SK-N-SH (cell line): ENCODE data around the gene DCAF6. TPM values are rescaled to one million over a fixed set of nuclear protein-coding genes. Genes with fewer than 3 reads are reported as not detected.
"Not testable (repeated sequence)": the region's sequence is repeated elsewhere in the genome, so short reads cannot be mapped to it uniquely, and the experiment has no call there.

ENCODE experiments used
- CTCF ChIA-PET: fragments of 300-600, 350-600 bp; formaldehyde crosslinking; extraction: SDS; loops from one replicate; lab custom pipeline; 2021; lab: Yijun Ruan, JAX
- POLR2A ChIA-PET: fragments of 350-600 bp; sonication (Branson Sonifier 250); formaldehyde crosslinking; extraction: SDS; loops from one replicate; lab custom pipeline; 2020; ENCODE audit warnings: antibody characterized with exemption, inconsistent platforms; lab: Yijun Ruan, JAX
- DNase-seq: peaks from one replicate; pipeline ENCODE4 v3.0.0; 2012
- H2AFZ ChIP-seq: fragments of 200-600 bp; sonication (generic); 2 replicates; pipeline ENCODE4 v1.8.1; 2016; ENCODE audit warnings: antibody characterized with exemption, mild to moderate bottlenecking, low read depth
- H3F3A ChIP-seq: fragments of 200-600 bp; sonication (generic); replicated peaks from 2 replicates; pipeline ENCODE3; 2016; ENCODE audit warnings: antibody characterized with exemption, mild to moderate bottlenecking; ENCODE audit not compliant: insufficient read depth
- H3K27ac ChIP-seq, 2 experiments: fragments of 200-500 bp in 1 of 2; fragments of 200-600 bp in 1 of 2; sonication (Bioruptor generic) in 1 of 2; sonication (generic), shearing (Covaris generic) in 1 of 2; 2 replicates each; pipeline versions ENCODE4 v1.5.1 to v1.6.1; 2014 to 2016; ENCODE audit warnings: low read depth in 2 of 2, inconsistent platforms in 1 of 2, low read length in 1 of 2, mild to moderate bottlenecking in 1 of 2, mixed read lengths in 1 of 2
- H3K27me3 ChIP-seq: fragments of 200-600 bp; sonication (generic), shearing (Covaris generic); 2 replicates; pipeline ENCODE4 v1.6.1; 2016; ENCODE audit warnings: mixed run types; ENCODE audit not compliant: insufficient read depth
- H3K36me3 ChIP-seq, 2 experiments: fragments of 200-500 bp in 1 of 2; fragments of 200-600 bp in 1 of 2; sonication (Bioruptor generic) in 1 of 2; sonication (generic) in 1 of 2; replicated peaks in 1 of 2; 2 replicates each; pipeline versions ENCODE3 to v1.5.1; 2014 to 2016; ENCODE audit warnings: low read length in 1 of 2, mild to moderate bottlenecking in 1 of 2; ENCODE audit not compliant: insufficient read depth in 2 of 2, control insufficient read depth in 1 of 2
- H3K4me1 ChIP-seq, 2 experiments: fragments of 200-500 bp in 1 of 2; fragments of 200-600 bp in 1 of 2; sonication (Bioruptor generic) in 1 of 2; sonication (generic), shearing (Covaris generic) in 1 of 2; 2 replicates each; pipeline versions ENCODE4 v1.5.1 to v1.6.1; 2014 to 2016; ENCODE audit warnings: low read depth in 1 of 2, low read length in 1 of 2, mixed run types in 1 of 2; ENCODE audit not compliant: insufficient read depth in 2 of 2, control insufficient read depth in 1 of 2
- H3K4me2 ChIP-seq: fragments of 200-600 bp; sonication (generic), shearing (Covaris generic); 2 replicates; pipeline ENCODE4 v1.6.1; 2017; ENCODE audit warnings: mixed run types
- H3K4me3 ChIP-seq, 2 experiments: fragments of 200-500 bp in 1 of 2; fragments of 200-600 bp in 1 of 2; sonication (Bioruptor generic) in 1 of 2; sonication (generic), shearing (Covaris generic) in 1 of 2; 2 replicates each; pipeline versions ENCODE4 v1.5.1 to v1.8.1; 2014 to 2016; ENCODE audit warnings: low read depth in 2 of 2, inconsistent platforms in 1 of 2, low read length in 1 of 2, mild to moderate bottlenecking in 1 of 2, mixed read lengths in 1 of 2, moderate library complexity in 1 of 2
- H3K79me2 ChIP-seq: fragments of 200-600 bp; sonication (generic); 2 replicates; pipeline ENCODE4 v1.8.1; 2017; ENCODE audit warnings: mild to moderate bottlenecking; ENCODE audit not compliant: insufficient read depth
- H3K9ac ChIP-seq: fragments of 200-600 bp; sonication (generic); 2 replicates; pipeline ENCODE4 v1.6.1; 2017; ENCODE audit warnings: mixed run types
- H3K9me2 ChIP-seq: fragments of 200-600 bp; sonication (generic); 2 replicates; pipeline ENCODE4 v1.6.1; 2017; ENCODE audit warnings: mixed run types
- H3K9me3 ChIP-seq: fragments of 200-600 bp; sonication (generic); 2 replicates; pipeline ENCODE4 v1.6.1; 2017; ENCODE audit warnings: mixed run types, mild to moderate bottlenecking, moderate library complexity
- H4K20me1 ChIP-seq: fragments of 200-600 bp; sonication (generic); 2 replicates; pipeline ENCODE4 v1.6.1; 2017; ENCODE audit warnings: mild to moderate bottlenecking, mixed run types; ENCODE audit not compliant: insufficient read depth
- FOSL2 ChIP-seq: IDR thresholded peaks from 2 replicates; pipeline ENCODE4 v1.4.0; 2012; ENCODE audit warnings: low read depth, mild to moderate bottlenecking, moderate library complexity, borderline replicate concordance
- IRF3 ChIP-seq: fragments of 150-350 bp; IDR thresholded peaks from 2 replicates; pipeline ENCODE4 v1.6.1; 2016; ENCODE audit warnings: mild to moderate bottlenecking, low read depth, low read length
- NFIC ChIP-seq: IDR thresholded peaks from 2 replicates; pipeline ENCODE4 v1.4.0; 2012; ENCODE audit warnings: borderline replicate concordance
- RAD21 ChIP-seq: IDR thresholded peaks from 2 replicates; pipeline ENCODE4 v1.6.1; 2012; ENCODE audit warnings: mild to moderate bottlenecking, low read length
- TAF1 ChIP-seq: IDR thresholded peaks from 2 replicates; pipeline ENCODE4 v1.6.1; 2012; ENCODE audit warnings: low read depth, mild to moderate bottlenecking, low read length, moderate library complexity, borderline replicate concordance
- USF2 ChIP-seq: fragments of 150-350 bp; IDR thresholded peaks from 2 replicates; pipeline ENCODE4 v1.6.1; 2017; ENCODE audit warnings: antibody characterized with exemption, low read length, low read depth, borderline replicate concordance
- ZBTB33 ChIP-seq: IDR thresholded peaks from 2 replicates; pipeline ENCODE4 v1.4.0; 2012; ENCODE audit warnings: low read depth, borderline replicate concordance
- WGBS: methylation state at CpG from one replicate; pipeline ENCODE4 v1.1.6; 2017; ENCODE audit warnings: low lambda C conversion rate; 5-methylcytosine and 5-hydroxymethylcytosine counted together
- polyA plus RNA-seq, 3 experiments: library from polyadenylated mRNA; depleted of rRNA; stranded (reverse); fragments of >200 nt; gene quantifications; 2 replicates each; pipeline ENCODE4 v1.2.3, GENCODE V29; 2012
- TF ChIP-seq, protein P1 (sequence below): IDR thresholded peaks from 2 replicates; pipeline ENCODE4 v1.6.1; 2012; ENCODE audit warnings: mild to moderate bottlenecking, low read depth, low read length, moderate library complexity

The DCAF6 gene
- polyA plus RNA-seq, 1 of the 3 experiments (the other 2 are of a cell fraction), result 31.3 TPM

GRCh38 chr1:167936068-167936929 lies at the start of gene DCAF6 (continued):
- TF ChIP-seq IRF3, result no peak
- peak; percentile 65; the same call in 1 of the 2 replicates for TF ChIP-seq TAF1
- peak; percentile 35 for TF ChIP-seq NFIC
- TF ChIP-seq ZBTB33, result peak; percentile 98
- no peak for TF ChIP-seq FOSL2
- TF ChIP-seq, protein P1, sequence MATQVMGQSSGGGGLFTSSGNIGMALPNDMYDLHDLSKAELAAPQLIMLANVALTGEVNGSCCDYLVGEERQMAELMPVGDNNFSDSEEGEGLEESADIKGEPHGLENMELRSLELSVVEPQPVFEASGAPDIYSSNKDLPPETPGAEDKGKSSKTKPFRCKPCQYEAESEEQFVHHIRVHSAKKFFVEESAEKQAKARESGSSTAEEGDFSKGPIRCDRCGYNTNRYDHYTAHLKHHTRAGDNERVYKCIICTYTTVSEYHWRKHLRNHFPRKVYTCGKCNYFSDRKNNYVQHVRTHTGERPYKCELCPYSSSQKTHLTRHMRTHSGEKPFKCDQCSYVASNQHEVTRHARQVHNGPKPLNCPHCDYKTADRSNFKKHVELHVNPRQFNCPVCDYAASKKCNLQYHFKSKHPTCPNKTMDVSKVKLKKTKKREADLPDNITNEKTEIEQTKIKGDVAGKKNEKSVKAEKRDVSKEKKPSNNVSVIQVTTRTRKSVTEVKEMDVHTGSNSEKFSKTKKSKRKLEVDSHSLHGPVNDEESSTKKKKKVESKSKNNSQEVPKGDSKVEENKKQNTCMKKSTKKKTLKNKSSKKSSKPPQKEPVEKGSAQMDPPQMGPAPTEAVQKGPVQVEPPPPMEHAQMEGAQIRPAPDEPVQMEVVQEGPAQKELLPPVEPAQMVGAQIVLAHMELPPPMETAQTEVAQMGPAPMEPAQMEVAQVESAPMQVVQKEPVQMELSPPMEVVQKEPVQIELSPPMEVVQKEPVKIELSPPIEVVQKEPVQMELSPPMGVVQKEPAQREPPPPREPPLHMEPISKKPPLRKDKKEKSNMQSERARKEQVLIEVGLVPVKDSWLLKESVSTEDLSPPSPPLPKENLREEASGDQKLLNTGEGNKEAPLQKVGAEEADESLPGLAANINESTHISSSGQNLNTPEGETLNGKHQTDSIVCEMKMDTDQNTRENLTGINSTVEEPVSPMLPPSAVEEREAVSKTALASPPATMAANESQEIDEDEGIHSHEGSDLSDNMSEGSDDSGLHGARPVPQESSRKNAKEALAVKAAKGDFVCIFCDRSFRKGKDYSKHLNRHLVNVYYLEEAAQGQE, result no peak
- no peak for TF ChIP-seq RAD21
- TF ChIP-seq USF2, result no peak

DNA sequence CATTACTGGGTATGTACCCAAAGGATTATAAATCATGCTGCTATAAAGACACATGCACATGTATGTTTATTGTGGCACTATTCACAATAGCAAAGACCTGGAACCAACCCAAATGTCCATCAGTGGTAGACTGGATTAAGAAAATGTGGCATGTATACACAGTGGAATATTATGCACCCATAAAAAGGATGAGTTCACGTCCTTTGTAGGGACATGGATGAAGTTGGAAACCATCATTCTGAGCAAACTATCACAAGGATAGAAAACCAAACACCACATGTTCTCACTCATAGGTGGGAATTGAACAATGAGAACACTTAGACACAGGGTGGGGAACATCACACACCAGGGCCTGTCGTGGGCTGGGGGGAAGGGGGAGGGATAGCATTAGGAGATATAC lies 49.3 kb upstream of the DCAF6 start:
- H3K79me2 ChIP-seq, H3K4me3 ChIP-seq, H3F3A ChIP-seq, H3K27ac ChIP-seq, DNase-seq, POLR2A ChIA-PET, H3K36me3 ChIP-seq, H3K9me2 ChIP-seq, H2AFZ ChIP-seq, H3K4me2 ChIP-seq, CTCF ChIA-PET, H4K20me1 ChIP-seq, H3K9ac ChIP-seq, H3K4me1 ChIP-seq, H3K9me3 ChIP-seq, H3K27me3 ChIP-seq: not testable (repeated sequence)
- 10% methylated on average over 2 of the region's 2 CpGs for WGBS
